Measurements from ENCODE around the gene KAT7.

Gene KAT7

GRCh38 chr17:49850772-49851386 is 62.4 kb downstream of the KAT7 start:
- TF ChIP-seq GATA3 (IDR thresholded peaks at IDR 0.05; ENCODE audit: low read depth, low read length) (no peak), GATA2 (IDR thresholded peaks at IDR 0.05; ENCODE audit: low read depth, low read length) (no peak)

DNA sequence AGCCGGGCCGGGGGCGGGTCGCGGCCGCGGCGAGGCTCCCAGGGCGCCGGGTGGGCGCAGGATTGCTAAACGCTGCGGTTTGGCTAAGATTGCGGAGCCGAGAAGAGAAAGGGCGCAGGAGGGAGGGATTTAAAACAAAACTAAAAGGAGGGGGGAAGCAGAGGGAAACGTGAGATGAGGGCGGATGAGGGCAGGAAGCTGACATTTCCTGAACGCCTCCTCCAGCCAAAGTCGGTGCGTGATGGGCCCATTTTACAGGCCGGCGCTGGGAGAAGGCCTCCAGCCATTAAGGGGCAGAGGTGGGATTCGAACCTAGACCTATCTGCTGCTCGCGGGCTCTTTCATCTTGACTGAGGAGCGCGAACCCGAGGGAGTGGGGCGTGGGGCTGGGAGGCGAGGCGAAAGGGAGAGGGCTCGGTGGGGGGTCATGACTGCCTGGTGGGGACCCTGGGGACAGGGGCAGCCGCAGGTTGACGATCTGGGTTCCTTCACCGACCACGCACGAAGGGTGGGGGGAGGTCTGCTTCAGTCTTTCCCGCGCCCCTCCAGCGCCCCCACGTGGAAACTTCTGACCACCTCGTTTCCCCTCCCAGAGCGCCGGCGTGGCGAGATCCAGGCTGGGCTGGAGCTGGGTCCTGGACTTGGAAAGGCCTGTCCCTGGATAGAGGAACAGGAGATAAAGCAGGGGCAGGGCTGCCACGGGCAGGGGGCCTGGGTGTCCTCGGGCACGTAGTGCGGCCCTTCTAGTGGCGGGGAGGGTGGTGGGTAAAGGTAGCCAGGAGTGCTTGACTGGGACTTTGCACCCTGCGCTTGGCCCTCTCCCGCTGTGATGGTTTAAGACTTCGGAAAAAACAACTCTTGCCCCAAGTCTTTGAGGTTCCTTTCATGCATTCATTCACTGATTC is 63.2 kb downstream of the KAT7 start:
- TF ChIP-seq GATA3 (IDR thresholded peaks at IDR 0.05; ENCODE audit: low read depth, low read length): no peak
- TF ChIP-seq GATA2 (IDR thresholded peaks at IDR 0.05; ENCODE audit: low read depth, low read length): no peak

DNA sequence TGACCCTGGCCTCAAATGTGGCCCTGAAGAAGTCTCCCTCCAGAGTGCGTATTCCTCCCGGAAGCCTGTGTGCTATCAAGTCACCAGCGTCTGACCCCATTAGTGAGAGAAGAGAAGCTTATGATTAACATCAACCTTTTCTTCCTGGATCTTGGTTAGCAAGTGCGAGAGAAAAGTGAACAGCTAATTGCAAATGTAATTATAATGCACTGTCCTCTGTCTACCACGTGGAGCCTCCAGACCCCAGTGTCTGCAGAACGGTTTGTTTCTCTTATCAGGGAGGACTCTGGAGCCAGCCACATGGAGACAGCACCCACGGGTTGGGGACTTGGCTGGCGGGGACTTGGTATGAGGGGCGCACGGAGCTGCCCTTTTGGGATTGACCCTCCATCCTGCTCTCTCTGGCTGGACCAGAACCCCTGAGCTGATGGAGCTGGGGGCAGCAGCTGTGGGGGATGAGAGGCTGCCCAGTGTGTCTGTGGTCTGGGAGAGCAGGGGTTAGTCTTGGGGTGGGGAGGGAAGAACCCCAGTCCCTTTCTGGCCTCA is 65.1 kb downstream of the KAT7 start:
- no peak for TF ChIP-seq GATA2 (IDR thresholded peaks at IDR 0.05; ENCODE audit: low read depth, low read length)
- no peak for TF ChIP-seq GATA3 (IDR thresholded peaks at IDR 0.05; ENCODE audit: low read depth, low read length)

GRCh38 chr17:49854126-49854525 is 65.6 kb downstream of the KAT7 start:
- no peak for TF ChIP-seq GATA2 (IDR thresholded peaks at IDR 0.05; ENCODE audit: low read depth, low read length)
- no peak for TF ChIP-seq GATA3 (IDR thresholded peaks at IDR 0.05; ENCODE audit: low read depth, low read length)

- TF ChIP-seq GATA3 (IDR thresholded peaks at IDR 0.05; ENCODE audit: low read depth, low read length) (no peak), GATA2 (IDR thresholded peaks at IDR 0.05; ENCODE audit: low read depth, low read length) (no peak)
These were observed 70.3 kb downstream of the KAT7 start for GRCh38 chr17:49858796-49859195.

GRCh38 chr17:49859991-49860953 is 71.8 kb downstream of the KAT7 start:
- no peak for TF ChIP-seq GATA2 (IDR thresholded peaks at IDR 0.05; ENCODE audit: low read depth, low read length)
- TF ChIP-seq GATA3 (IDR thresholded peaks at IDR 0.05; ENCODE audit: low read depth, low read length): no peak

- TF ChIP-seq GATA2 (IDR thresholded peaks at IDR 0.05; ENCODE audit: low read depth, low read length): no peak
- TF ChIP-seq GATA3 (IDR thresholded peaks at IDR 0.05; ENCODE audit: low read depth, low read length): no peak
These were observed 72.8 kb downstream of the KAT7 start for GRCh38 chr17:49861150-49861884.

- no peak for TF ChIP-seq GATA3 (IDR thresholded peaks at IDR 0.05; ENCODE audit: low read depth, low read length)
- TF ChIP-seq GATA2 (IDR thresholded peaks at IDR 0.05; ENCODE audit: low read depth, low read length): no peak
These were observed 74.4 kb downstream of the KAT7 start for GRCh38 chr17:49862781-49863331.

GRCh38 chr17:49866019-49866380 is 77.5 kb downstream of the KAT7 start:
- TF ChIP-seq GATA3 (IDR thresholded peaks at IDR 0.05; ENCODE audit: low read depth, low read length) (no peak), GATA2 (IDR thresholded peaks at IDR 0.05; ENCODE audit: low read depth, low read length) (no peak)

DNA sequence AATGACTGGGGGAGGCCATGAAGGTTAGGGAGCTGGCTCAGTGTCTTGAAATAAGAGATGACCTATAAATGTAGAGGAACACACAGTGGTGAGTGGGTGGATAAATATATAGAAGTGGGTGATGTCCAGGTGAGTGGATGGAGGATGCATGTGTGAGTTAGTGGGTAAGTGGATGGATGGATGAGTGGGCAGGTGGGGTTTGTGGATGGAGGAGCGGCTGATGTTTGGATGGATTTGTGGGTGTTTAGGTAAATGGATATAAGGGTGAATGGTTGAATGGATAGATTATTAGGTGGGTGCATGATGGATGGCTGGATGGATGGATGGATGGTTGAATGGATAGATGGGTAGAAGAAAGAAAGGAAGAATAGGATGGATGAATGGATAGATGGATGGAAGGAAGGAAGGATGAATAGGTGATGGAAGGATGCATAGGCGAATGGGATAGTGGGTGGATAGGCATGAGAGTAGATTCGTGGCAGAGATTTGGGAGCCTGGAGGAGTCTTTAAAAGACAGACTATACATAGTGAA is 78.5 kb downstream of the KAT7 start:
- TF ChIP-seq GATA2 (IDR thresholded peaks at IDR 0.05; ENCODE audit: low read depth, low read length) (no peak), GATA3 (IDR thresholded peaks at IDR 0.05; ENCODE audit: low read depth, low read length) (no peak)

- TF ChIP-seq GATA3 (IDR thresholded peaks at IDR 0.05; ENCODE audit: low read depth, low read length): no peak
These were observed 80.5 kb downstream of the KAT7 start for GRCh38 chr17:49869038-49869374.

DNA sequence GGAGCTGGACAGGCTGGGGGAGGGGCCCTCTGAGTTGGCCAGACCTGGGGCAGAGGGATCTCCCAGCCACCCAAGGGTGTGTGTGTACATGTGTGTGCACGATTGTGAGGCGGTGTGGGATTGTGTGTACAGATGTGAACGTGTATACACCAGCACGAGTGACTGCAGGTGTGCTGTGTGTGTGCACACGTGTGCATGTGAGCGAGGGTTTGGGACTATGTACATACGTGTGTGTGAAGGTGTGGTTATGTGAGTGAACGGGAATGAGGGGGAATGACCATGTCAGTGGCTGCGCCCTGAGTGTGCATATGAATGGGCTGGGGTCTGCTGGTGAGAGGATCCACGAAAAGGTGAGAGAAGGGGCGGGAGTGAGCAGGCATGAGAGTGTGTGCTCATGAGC is 81.8 kb downstream of the KAT7 start:
- TF ChIP-seq GATA3 (IDR thresholded peaks at IDR 0.05; ENCODE audit: low read depth, low read length) (no peak), GATA2 (IDR thresholded peaks at IDR 0.05; ENCODE audit: low read depth, low read length) (no peak)

DNA sequence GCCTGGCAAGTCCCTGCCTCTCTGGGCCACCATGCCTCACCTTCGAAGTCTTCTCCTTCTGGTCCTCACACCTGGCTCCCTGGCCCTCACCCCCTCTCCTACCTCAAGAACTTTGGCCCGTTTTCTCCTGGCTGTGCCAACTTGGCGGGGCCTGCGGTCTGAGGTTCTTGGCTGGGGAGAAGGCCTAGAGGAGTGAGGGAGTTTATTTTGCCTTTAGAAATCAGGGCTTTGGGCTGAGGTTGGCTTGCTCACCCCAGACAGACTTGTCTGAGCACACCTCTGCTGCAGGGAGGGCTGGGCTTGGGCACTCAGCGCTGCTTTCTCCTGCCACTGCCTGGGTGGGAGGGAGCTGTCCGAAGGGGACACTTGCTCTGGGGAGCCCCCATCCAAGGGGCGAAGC is 82.7 kb downstream of the KAT7 start:
- TF ChIP-seq GATA2 (IDR thresholded peaks at IDR 0.05; ENCODE audit: low read depth, low read length) (no peak), GATA3 (IDR thresholded peaks at IDR 0.05; ENCODE audit: low read depth, low read length) (no peak)

Data from SH-SY5Y (cell line).